B cell (primary cell): ENCODE measurements around the gene SLF2. TPM values are rescaled to one million over a fixed set of nuclear protein-coding genes. Genes with fewer than 3 reads are reported as not detected.

Source experiments
- ATAC-seq: fragments of 200-7000 bp; cut with Tn5 transposase; one replicate; pipeline ENCODE4 v1.10.0; 2021; ENCODE audit warnings: low read depth, mild to moderate bottlenecking, moderate number of reproducible peaks, moderate library complexity
- CTCF ChIA-PET: fragments of 350-600 bp; sonication (Branson Sonifier 250); formaldehyde crosslinking; loops from one replicate; lab custom pipeline; 2021; ENCODE audit warnings: antibody characterized with exemption, inconsistent platforms; lab: Charles Lee
- POLR2A ChIA-PET: fragments of 350-600 bp; sonication (Branson Sonifier 250); formaldehyde crosslinking; loops from one replicate; lab custom pipeline; 2021; ENCODE audit warnings: antibody characterized with exemption; lab: Charles Lee
- DNase-seq: peaks from one replicate; pipeline ENCODE4 v3.0.0; 2013
- H2AFZ ChIP-seq: 2 replicates; pipeline ENCODE4 v1.6.1; 2012; ENCODE audit warnings: mild to moderate bottlenecking, low read depth, low read length; ENCODE audit not compliant: insufficient read depth, poor library complexity, severe bottlenecking
- H3K27ac ChIP-seq, 2 donors: 1 replicate in 1 of 2; 2 replicates in 1 of 2; pipeline ENCODE4 v1.5.1; 2012 to 2013; ENCODE audit warnings: low read length in 2 of 2, mild to moderate bottlenecking in 2 of 2, moderate library complexity in 1 of 2
- H3K27me3 ChIP-seq, 4 experiments: fragments of 200-600 bp in 1 of 4; sonication (generic) in 1 of 4; replicated peaks in 1 of 4; 1 replicate in 2 of 4; 2 replicates in 2 of 4; pipeline versions ENCODE4 v1.6.1 to v1.7.0; 2013 to 2016; ENCODE audit warnings: low read length in 3 of 4, mild to moderate bottlenecking in 2 of 4, mixed read lengths in 1 of 4, moderate library complexity in 1 of 4; ENCODE audit not compliant: insufficient read depth in 4 of 4, control insufficient read depth in 3 of 4; ENCODE audit errors: control extremely low read depth in 1 of 4
- H3K36me3 ChIP-seq, 2 experiments: replicated peaks in 1 of 2; 1 replicate in 1 of 2; 2 replicates in 1 of 2; pipeline versions ENCODE4 v1.6.1 to v1.7.1; 2013; ENCODE audit warnings: low read length in 1 of 2; ENCODE audit not compliant: insufficient read depth in 2 of 2, control insufficient read depth in 1 of 2; ENCODE audit errors: control extremely low read depth in 1 of 2, extremely low read depth in 1 of 2
- H3K4me1 ChIP-seq, 2 donors: fragments of 200-600 bp in 1 of 2; sonication (generic) in 1 of 2; 1 replicate in 1 of 2; 2 replicates in 1 of 2; pipeline versions ENCODE4 v1.5.1 to v1.6.1; 2013 to 2017; ENCODE audit warnings: low read length in 2 of 2; ENCODE audit not compliant: control insufficient read depth in 2 of 2, insufficient read depth in 2 of 2
- H3K4me2 ChIP-seq: replicated peaks from 2 replicates; pipeline ENCODE3; 2012; ENCODE audit warnings: mild to moderate bottlenecking, low read depth, low read length; ENCODE audit not compliant: poor library complexity, severe bottlenecking
- H3K4me3 ChIP-seq, 5 experiments: fragments of 200-600 bp in 1 of 5; sonication (generic) in 1 of 5; 1 replicate in 3 of 5; 2 replicates in 2 of 5; pipeline versions ENCODE4 v1.5.1 to v1.7.0; 2011 to 2016; ENCODE audit warnings: low read length in 4 of 5, mild to moderate bottlenecking in 4 of 5, low read depth in 2 of 5, control low read depth in 1 of 5, moderate library complexity in 1 of 5; ENCODE audit not compliant: insufficient read depth in 1 of 5; ENCODE audit errors: control extremely low read depth in 1 of 5, extremely low read depth in 1 of 5
- H3K79me2 ChIP-seq: fragments of 200-600 bp; sonication (generic); one replicate; pipeline ENCODE4 v1.6.0; 2016; ENCODE audit warnings: low read length; ENCODE audit not compliant: control insufficient read depth, insufficient read depth
- H3K9ac ChIP-seq: fragments of 200-600 bp; sonication (generic); 2 replicates; pipeline ENCODE4 v1.6.1; 2017; ENCODE audit warnings: mild to moderate bottlenecking, low read length, moderate library complexity
- H3K9me3 ChIP-seq, 3 donors: one replicate each; pipeline versions ENCODE4 v1.6.1 to v1.7.1; 2013; ENCODE audit warnings: low read length in 2 of 3; ENCODE audit not compliant: control insufficient read depth in 2 of 3, insufficient read depth in 1 of 3; ENCODE audit errors: control extremely low read depth in 1 of 3
- H4K20me1 ChIP-seq: 2 replicates; pipeline ENCODE4 v1.6.0; 2012; ENCODE audit warnings: mild to moderate bottlenecking, low read length; ENCODE audit not compliant: insufficient read depth, control insufficient read depth, poor library complexity, severe bottlenecking
- H3K27ac Mint-ChIP-seq: one replicate; pipeline ENCODE4 v1.8.0; 2021; ENCODE audit warnings: mixed read lengths
- H3K27me3 Mint-ChIP-seq: one replicate; pipeline ENCODE4 v1.8.0; 2021; ENCODE audit warnings: mixed read lengths
- H3K4me1 Mint-ChIP-seq: one replicate; pipeline ENCODE4 v1.8.0; 2021; ENCODE audit warnings: mixed read lengths
- H3K4me3 Mint-ChIP-seq: one replicate; pipeline ENCODE4 v1.8.0; 2021; ENCODE audit warnings: mixed read lengths
- H3K9me3 Mint-ChIP-seq: one replicate; pipeline ENCODE4 v1.8.0; 2022; ENCODE audit warnings: mixed read lengths; ENCODE audit not compliant: insufficient read depth
- CTCF ChIP-seq: fragments of 200-600 bp; IDR thresholded peaks from one replicate; pipeline ENCODE4 v1.8.0; 2022; ENCODE audit warnings: antibody characterized with exemption, mild to moderate bottlenecking
- EZH2 ChIP-seq: IDR thresholded peaks from 2 replicates; pipeline ENCODE4 v1.6.1; 2012; ENCODE audit warnings: borderline replicate concordance, low read depth, mild to moderate bottlenecking, moderate library complexity, low read length; ENCODE audit not compliant: insufficient read depth, poor library complexity, severe bottlenecking
- WGBS: methylation state at CpG from one replicate; pipeline ENCODE4 v1.1.5; 2013; ENCODE audit warnings: missing lambda C conversion rate; ENCODE audit not compliant: insufficient coverage; 5-methylcytosine and 5-hydroxymethylcytosine counted together
- intact Hi-C: fragments of 100-400 bp; cut with micrococcal nuclease; formaldehyde crosslinking; loops from one replicate; pipeline ENCODE4 v1.10.0; 2022
- polyA plus RNA-seq: library from polyadenylated mRNA; depleted of rRNA; stranded (reverse); fragments of >200 nt; gene quantifications from 2 replicates; pipeline ENCODE4 v1.2.3, GENCODE V29; 2012
- total RNA-seq, 2 donors: library from RNA; stranded (reverse); fragments of 120-200 nt in 1 of 2; gene quantifications; 1 replicate in 1 of 2; 2 replicates in 1 of 2; pipeline versions ENCODE4 v1.2.3 to v1.2.4, GENCODE V29; 2013 to 2022

The SLF2 gene
- total and polyA plus RNA-seq, 2 donors (not counting 1 experiment from before 2014, with no cell fraction given) = 11.8 to 65.6 TPM

- peak overlapping the region; percentile 66 to 94 (median 90) for H3K4me3 ChIP-seq
- no peak for DNase-seq
- CTCF ChIA-PET = interaction anchor here (0.6 to 1.4 kb wide), 2 partner anchors 139 to 433 kb away, joined by 3 read pairs; no protein-coding TSS in a partner anchor
These were observed 705 bp downstream of the SLF2 start for GRCh38 chr10:100913470-100913865.

More at GRCh38 chr10:100913470-100913865, 705 bp downstream of the SLF2 start:
- no peaks in the 10 kb centered on the region for H3K27me3 ChIP-seq
- 4% methylated on average over 2 of the region's 10 CpGs for WGBS
- POLR2A ChIA-PET = interaction anchor here (0.6 to 0.7 kb wide), 3 partner anchors 79 to 1484 kb away, joined by 3 to 5 read pairs (median 4); no protein-coding TSS in a partner anchor
- H3K9me3 ChIP-seq = no peaks in the 10 kb centered on the region
- H3K9ac ChIP-seq = peak overlapping the region; percentile 82
- intact Hi-C loops = loop anchor here (2.0 to 5.0 kb wide), 7 partner anchors 86 to 1729 kb away; partner anchors contain the start of genes ACTR1A, BTRC, COX15 and CUTC
- peak overlapping the region; percentile 98 for H2AFZ ChIP-seq
- Mint-ChIP-seq H3K27me3 (no peaks in the 10 kb centered on the region), H3K4me1 (peaks cover 34% of the 10 kb centered on the region), H3K9me3 (no peaks in the 10 kb centered on the region), H3K4me3 (peak overlapping the region; percentile 99), H3K27ac (peak overlapping the region; percentile 97)
- H3K36me3 ChIP-seq = peaks cover 9 to 22% of the 10 kb centered on the region in 2 experiments
- no peak for ATAC-seq
- peak overlapping the region in 1 of 2 donors; percentile 90 for H3K27ac ChIP-seq
- peaks cover 20% of the 10 kb centered on the region in 2 donors for H3K4me1 ChIP-seq
- no peak for TF ChIP-seq EZH2
- TF ChIP-seq CTCF = no peak
- H4K20me1 ChIP-seq = peaks cover 16% of the 10 kb centered on the region
- peak overlapping the region; percentile 83 for H3K4me2 ChIP-seq
- peaks cover 31% of the 10 kb centered on the region for H3K79me2 ChIP-seq
